Stimulated activated CD4-positive, alpha-beta T cell treated with anti-CD3 and anti-CD28 coated beads, TNF-alpha, amount 100 ng/mL, for 1 hour (primary cell): ENCODE measurements around the gene FCF1.

Source experiments
- DNase-seq, 3 donors: peaks; one replicate each; pipeline ENCODE4 v3.0.0-alpha.2; 2020; ENCODE audit warnings: low read depth in 3 of 3, low spot score in 1 of 3

FCF1 gene

GRCh38 chr14:74763803-74764531 is 51.0 kb downstream of the FCF1 start:
- no peak for DNase-seq

- no peak for DNase-seq
Measured at GRCh38 chr14:74765721-74766120, 52.8 kb downstream of the FCF1 start.

DNA sequence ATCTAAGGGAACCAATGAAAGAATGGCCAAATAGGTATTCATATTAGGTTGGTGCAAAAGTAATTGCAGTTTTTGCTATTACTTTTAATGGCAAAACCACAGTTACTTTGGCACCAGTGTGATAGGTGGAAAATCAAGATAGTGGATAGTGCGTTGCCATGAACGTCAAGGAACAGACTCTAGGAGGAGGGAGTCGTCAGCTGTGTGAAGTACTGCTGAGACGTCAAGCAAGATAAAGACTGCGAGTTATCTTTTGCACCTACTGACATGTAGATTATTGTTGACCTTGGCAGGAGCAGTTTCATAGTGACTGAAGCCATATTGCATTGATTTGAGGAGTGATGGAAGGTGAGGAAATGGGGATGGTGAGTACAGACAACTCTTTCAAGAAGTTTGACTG is 58.5 kb downstream of the FCF1 start:
- no peak for DNase-seq

- no peak for DNase-seq
Measured at GRCh38 chr14:74784634-74785033, 71.7 kb downstream of the FCF1 start.

GRCh38 chr14:74785056-74785613 is 72.2 kb downstream of the FCF1 start:
- no peak for DNase-seq

DNA sequence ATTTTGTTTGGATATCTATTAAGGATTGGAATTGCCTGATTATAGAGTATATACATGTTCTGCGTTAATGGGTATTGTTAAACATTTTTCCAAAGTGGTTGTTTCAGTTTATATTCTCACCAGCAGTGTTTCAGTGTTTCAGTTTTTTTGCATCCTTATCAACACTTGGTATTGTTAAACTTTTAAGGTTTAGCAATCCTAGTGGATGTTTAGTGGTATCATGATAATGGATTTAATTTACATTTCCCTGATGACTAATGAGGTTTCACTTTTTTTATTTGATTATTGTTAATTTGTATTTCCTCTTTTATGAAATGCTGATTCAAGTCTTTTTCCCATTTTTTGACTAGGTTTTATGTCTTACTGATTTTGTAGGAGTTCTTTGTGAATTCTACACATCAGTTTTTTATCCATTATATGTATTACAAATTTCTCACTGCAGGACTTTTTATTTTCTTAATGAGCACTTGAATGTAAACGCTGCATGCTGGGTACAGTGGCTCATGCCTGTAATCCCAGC is 73.9 kb downstream of the FCF1 start:
- no peak for DNase-seq
